Testis (tissue), 5 donors: ENCODE results near the gene CELF4. TPM values are rescaled to one million over a fixed set of nuclear protein-coding genes. Genes with fewer than 3 reads are reported as not detected.
A peak's percentile ranks its signal among the peaks of the same experiment; 100 is the strongest.

Experiments
- DNase-seq: peaks from one replicate; pipeline ENCODE4 v3.0.0-alpha.2; 2019
- H3K27ac ChIP-seq, 2 donors: fragments of 200-600 bp; sonication (generic); one replicate each; pipeline ENCODE4 v1.5.1; 2019
- H3K27me3 ChIP-seq: fragments of 200-600 bp; sonication (generic); one replicate; pipeline ENCODE4 v1.5.1; 2019
- H3K36me3 ChIP-seq: fragments of 200-600 bp; sonication (generic); one replicate; pipeline ENCODE4 v1.5.1; 2017; ENCODE audit warnings: low read depth; ENCODE audit errors: missing control alignments
- H3K4me1 ChIP-seq: fragments of 200-600 bp; sonication (generic); one replicate; pipeline ENCODE4 v1.5.1; 2019
- H3K4me3 ChIP-seq, 2 donors: fragments of 200-600 bp; sonication (generic); one replicate each; pipeline ENCODE4 v1.5.1; 2017 to 2019
- H3K9me3 ChIP-seq: fragments of 200-600 bp; sonication (generic); one replicate; pipeline ENCODE4 v1.5.1; 2017
- CTCF ChIP-seq, 3 experiments: fragments of 450-650 bp in 2 of 3; fragments of 200-600 bp in 1 of 3; sonication (generic) in 1 of 3; IDR thresholded peaks; one replicate each; pipeline ENCODE4 v1.5.1; 2016 to 2019; ENCODE audit warnings: antibody characterized with exemption in 3 of 3, mild to moderate bottlenecking in 2 of 3, moderate library complexity in 1 of 3
- POLR2A ChIP-seq: fragments of 450-650 bp; IDR thresholded peaks from one replicate; pipeline ENCODE4 v1.6.1; 2017; ENCODE audit warnings: antibody characterized with exemption, mild to moderate bottlenecking, moderate library complexity
- WGBS, 2 donors: methylation state at CpG; one replicate each; pipeline ENCODE4 v1.1.5; 2018; 5-methylcytosine and 5-hydroxymethylcytosine counted together
- intact Hi-C: fragments of 100-400 bp; cut with DNase I; formaldehyde crosslinking; loops from one replicate; pipeline ENCODE4 v1.15.1; 2023; ENCODE audit warnings: low total_unique reads
- long read RNA-seq, 2 donors: transcript quantifications; one replicate each; lab custom pipeline, GENCODE V29; 2026
- polyA plus RNA-seq: library from polyadenylated mRNA; stranded (reverse); fragments of 350-450 nt; fragmentation: Illumina TruSeq; extraction: RNeasy Lipid Tissue Mini Kit (QIAGEN cat#74804); gene quantifications from one replicate; pipeline ENCODE4 v1.2.3, GENCODE V29; 2014; ENCODE audit warnings: low read depth, low replicate concordance; ENCODE audit not compliant: insufficient read depth
- total RNA-seq, 2 donors: library from RNA; depleted of rRNA; stranded (reverse); fragments of >200 nt; gene quantifications; one replicate each; pipeline ENCODE4 v1.2.3, GENCODE V29; 2016

Gene CELF4
- total RNA-seq (1 to 10 TPM; 3.9 to 4.8 TPM), polyA plus RNA-seq (6.3 TPM)
- long read RNA-seq, donor 1, partial matches to known transcripts: 0 of 1 reads
- long read RNA-seq, donor 1, other reads (novel, unspliced or antisense): 0 of 1 reads
- long read RNA-seq, donor 2: 0 reads

GRCh38 chr18:37565101-37565976 is at the start of gene CELF4:
CELF4 (minus strand) TSS chr18:37565798.
- 0 to 1% methylated on average over 62 of the region's 62 CpGs for WGBS, 2 donors
- intact Hi-C loops: no loop called here
- TF ChIP-seq CTCF (IDR thresholded peaks at IDR 0.05) (no peak), POLR2A (no peak)
- no peaks in the 10 kb centered on the region for H3K36me3 ChIP-seq
- H3K9me3 ChIP-seq: no peaks in the 10 kb centered on the region
- H3K27ac ChIP-seq: no peak within 1 kb of the TSS
- H3K4me1 ChIP-seq: peaks cover 4% of the 10 kb centered on the region
- peak; percentile 36 for DNase-seq
- no peaks in the 10 kb centered on the region for H3K27me3 ChIP-seq
- peak within 1 kb of the TSS; percentile 49 to 71 for H3K4me3 ChIP-seq

- WGBS, 2 donors: 80 to 90% methylated on average over 1 of the region's 1 CpG
- Histone ChIP-seq H3K9me3 (no peaks in the 10 kb centered on the region), H3K36me3 (no peaks in the 10 kb centered on the region), H3K4me1 (no peaks in the 10 kb centered on the region), H3K27me3 (no peaks in the 10 kb centered on the region), H3K27ac (no peak overlapping the region), H3K4me3 (no peak overlapping the region)
- no peak for TF ChIP-seq POLR2A
- no peak for TF ChIP-seq CTCF (IDR thresholded peaks at IDR 0.05)
- intact Hi-C loops: no loop called here
- DNase-seq: no peak
Measured at GRCh38 chr18:37613253-37613565, 47.6 kb upstream of the CELF4 start.

- DNase-seq: no peak
- H3K4me3 ChIP-seq: no peak overlapping the region
- no peaks in the 10 kb centered on the region for H3K36me3 ChIP-seq
- WGBS, 2 donors: 51 to 57% methylated on average over 4 to 5 of the region's 5 CpGs
- H3K9me3 ChIP-seq: no peaks in the 10 kb centered on the region
- no peak overlapping the region for H3K27ac ChIP-seq
- TF ChIP-seq POLR2A (no peak), CTCF (IDR thresholded peaks at IDR 0.05) (no peak)
- no peaks in the 10 kb centered on the region for H3K4me1 ChIP-seq
- intact Hi-C loops: no loop called here
- no peaks in the 10 kb centered on the region for H3K27me3 ChIP-seq
Measured at GRCh38 chr18:37612524-37613252, 47.1 kb upstream of the CELF4 start.

GRCh38 chr18:37611614-37612279 is 46.1 kb upstream of the CELF4 start:
- no peaks in the 10 kb centered on the region for H3K27me3 ChIP-seq
- TF ChIP-seq POLR2A (no peak), CTCF (IDR thresholded peaks at IDR 0.05) (no peak)
- no peaks in the 10 kb centered on the region for H3K36me3 ChIP-seq
- H3K4me1 ChIP-seq: no peaks in the 10 kb centered on the region
- no peak overlapping the region for H3K4me3 ChIP-seq
- intact Hi-C loops: no loop called here
- DNase-seq: no peak
- no peak overlapping the region for H3K27ac ChIP-seq
- no peaks in the 10 kb centered on the region for H3K9me3 ChIP-seq
- 83 to 86% methylated on average over 5 of the region's 5 CpGs for WGBS, 2 donors
